WTC11 (cell line): ENCODE measurements around the gene ACKR3. TPM values are rescaled to one million over a fixed set of nuclear protein-coding genes. Genes with fewer than 3 reads are reported as not detected.

ENCODE experiments used
- ATAC-seq: fragments of 200-7000 bp; cut with Tn5 transposase; 2 replicates; pipeline ENCODE4 v1.10.0; 2021; ENCODE audit warnings: mild to moderate bottlenecking, moderate library complexity
- CTCF ChIA-PET: fragments of 300-600 bp; sonication (Branson Sonifier 250); formaldehyde crosslinking; loops from one replicate; lab custom pipeline; 2021; ENCODE audit warnings: antibody characterized with exemption; lab: Charles Lee
- POLR2A ChIA-PET: fragments of 350-600 bp; sonication (Branson Sonifier 250); formaldehyde crosslinking; loops from one replicate; lab custom pipeline; 2021; ENCODE audit warnings: antibody characterized with exemption; lab: Charles Lee
- DNase-seq: peaks from one replicate; pipeline ENCODE4 v3.0.0; 2021; ENCODE audit warnings: low spot score
- H3K27ac Mint-ChIP-seq: 2 replicates; pipeline ENCODE4 v1.8.0; 2021; ENCODE audit warnings: mixed read lengths
- H3K27me3 Mint-ChIP-seq: 2 replicates; pipeline ENCODE4 v1.8.0; 2021; ENCODE audit warnings: low read depth, mild to moderate bottlenecking, moderate library complexity, mixed read lengths
- H3K36me3 Mint-ChIP-seq: 2 replicates; pipeline ENCODE4 v1.8.0; 2021; ENCODE audit warnings: mixed read lengths
- H3K4me1 Mint-ChIP-seq: 2 replicates; pipeline ENCODE4 v1.8.0; 2022; ENCODE audit warnings: mixed read lengths
- H3K4me3 Mint-ChIP-seq: 2 replicates; pipeline ENCODE4 v1.8.0; 2021; ENCODE audit warnings: mild to moderate bottlenecking, moderate library complexity, mixed read lengths
- H3K9me3 Mint-ChIP-seq: 2 replicates; pipeline ENCODE4 v1.8.0; 2021; ENCODE audit warnings: mixed read lengths
- AR ChIP-seq: fragments of 250-450 bp; sonication (Bioruptor Pico); IDR thresholded peaks from 2 replicates; pipeline ENCODE4 v1.9.0; 2021; ENCODE audit warnings: mild to moderate bottlenecking
- CREB1 ChIP-seq: sonication (generic); formaldehyde crosslinking; IDR thresholded peaks from 2 replicates; pipeline ENCODE4 v1.8.0; 2023; ENCODE audit warnings: mild to moderate bottlenecking, missing genetic modification reagents
- CTCF ChIP-seq: fragments of 200-600 bp; IDR thresholded peaks from 2 replicates; pipeline ENCODE4 v1.8.0; 2022; ENCODE audit warnings: antibody characterized with exemption
- ELF4 ChIP-seq: sonication (generic); formaldehyde crosslinking; IDR thresholded peaks from 2 replicates; pipeline ENCODE4 v1.8.1; 2022; ENCODE audit warnings: low read depth, mild to moderate bottlenecking, moderate library complexity, missing genetic modification reagents
- GRHL2 ChIP-seq: fragments of 250-450 bp; sonication (Bioruptor Pico); IDR thresholded peaks from 2 replicates; pipeline ENCODE4 v1.8.0; 2022; ENCODE audit warnings: mild to moderate bottlenecking, moderate library complexity; ENCODE audit not compliant: insufficient replicate concordance, severe bottlenecking
- GTF2I ChIP-seq: fragments of 250-450 bp; sonication (Bioruptor Pico); conservative IDR thresholded peaks from 2 replicates; pipeline ENCODE4 v1.4.0; 2021; ENCODE audit warnings: mild to moderate bottlenecking
- HMGXB4 ChIP-seq: sonication (generic); formaldehyde crosslinking; IDR thresholded peaks from 2 replicates; pipeline ENCODE4 v1.8.1; 2023; ENCODE audit warnings: mild to moderate bottlenecking, moderate library complexity, missing genetic modification reagents
- JUN ChIP-seq: sonication (generic); formaldehyde crosslinking; IDR thresholded peaks from 2 replicates; pipeline ENCODE4 v1.8.0; 2023; ENCODE audit warnings: mild to moderate bottlenecking, missing genetic modification reagents
- MYBL2 ChIP-seq: sonication (generic); formaldehyde crosslinking; IDR thresholded peaks from 2 replicates; pipeline ENCODE4 v1.8.1; 2023; ENCODE audit warnings: mild to moderate bottlenecking, moderate library complexity, missing genetic modification reagents
- SMAD4 ChIP-seq: sonication (generic); formaldehyde crosslinking; IDR thresholded peaks from 2 replicates; pipeline ENCODE4 v1.8.0; 2022; ENCODE audit warnings: mild to moderate bottlenecking, missing genetic modification reagents
- SOX15 ChIP-seq: fragments of 250-450 bp; sonication (Bioruptor Pico); IDR thresholded peaks from 2 replicates; pipeline ENCODE4 v1.9.0; 2021; ENCODE audit warnings: mild to moderate bottlenecking
- STAT6 ChIP-seq: sonication (generic); formaldehyde crosslinking; conservative IDR thresholded peaks from 2 replicates; pipeline ENCODE4 v1.8.1; 2023; ENCODE audit warnings: mild to moderate bottlenecking, low read depth, missing genetic modification reagents, moderate library complexity
- TCF7 ChIP-seq: sonication (generic); formaldehyde crosslinking; IDR thresholded peaks from 2 replicates; pipeline ENCODE4 v1.8.0; 2022; ENCODE audit warnings: mild to moderate bottlenecking, low read depth, missing genetic modification reagents, moderate library complexity
- ZBTB43 ChIP-seq: sonication (generic); formaldehyde crosslinking; IDR thresholded peaks from 2 replicates; pipeline ENCODE4 v1.8.1; 2023; ENCODE audit warnings: mild to moderate bottlenecking, missing genetic modification reagents
- ZMAT4 ChIP-seq: fragments of 250-450 bp; sonication (Bioruptor Pico); IDR thresholded peaks from 2 replicates; pipeline ENCODE4 v1.9.0; 2021; ENCODE audit warnings: mild to moderate bottlenecking
- ZNF138 ChIP-seq: sonication (generic); formaldehyde crosslinking; conservative IDR thresholded peaks from 2 replicates; pipeline ENCODE4 v1.8.1; 2022; ENCODE audit warnings: mild to moderate bottlenecking, moderate library complexity, missing genetic modification reagents
- total RNA-seq: library from RNA; stranded (reverse); gene quantifications from 3 replicates; pipeline ENCODE4 v1.2.3, GENCODE V29; 2021

Gene ACKR3
- total RNA-seq, 1 experiment from 2014 or later, result 1.3 TPM

- no peaks in the 10 kb centered on the region for H3K4me1 Mint-ChIP-seq
- peaks cover 3% of the 10 kb centered on the region for H3K27me3 Mint-ChIP-seq
- ChIA-PET CTCF (interaction anchor here (0.8 kb wide), 1 partner anchor 59 kb away, joined by 4 read pairs; no protein-coding TSS in a partner anchor), POLR2A (no interaction called here)
- no peak overlapping the region for H3K4me3 Mint-ChIP-seq
- DNase-seq (no peak), ATAC-seq (peak; percentile 47; the same call in 1 of the 2 replicates)
- TF ChIP-seq CREB1 (CRISPR knock-in tag) (no peak), ZMAT4 (no peak), SMAD4 (CRISPR knock-in tag) (no peak), MYBL2 (no peak), JUN (no peak)
- no peaks in the 10 kb centered on the region for H3K9me3 Mint-ChIP-seq
- no peak overlapping the region for H3K27ac Mint-ChIP-seq
- no peaks in the 10 kb centered on the region for H3K36me3 Mint-ChIP-seq
Observed at GRCh38 chr2:236621786-236622185, 52.2 kb downstream of the ACKR3 start.

GRCh38 chr2:236622201-236622600 lies 52.6 kb downstream of the ACKR3 start:
- Mint-ChIP-seq H3K4me1 (no peaks in the 10 kb centered on the region), H3K36me3 (no peaks in the 10 kb centered on the region), H3K27me3 (peaks cover 3% of the 10 kb centered on the region), H3K4me3 (no peak overlapping the region), H3K9me3 (no peaks in the 10 kb centered on the region), H3K27ac (no peak overlapping the region)
- ChIA-PET CTCF (interaction anchor here (0.8 kb wide), 1 partner anchor 59 kb away, joined by 4 read pairs; no protein-coding TSS in a partner anchor), POLR2A (no interaction called here)
- DNase-seq, result no peak
- no peak for ATAC-seq
- TF ChIP-seq AR (CRISPR knock-in tag) (no peak), GRHL2 (no peak), TCF7 (CRISPR knock-in tag) (no peak), GTF2I (CRISPR knock-in tag) (no peak), ZNF138 (CRISPR knock-in tag) (no peak), SOX15 (CRISPR knock-in tag) (no peak), STAT6 (no peak), ELF4 (CRISPR knock-in tag) (no peak), CTCF (no peak), CREB1 (CRISPR knock-in tag) (no peak), ZBTB43 (CRISPR knock-in tag) (no peak), ZMAT4 (no peak), HMGXB4 (CRISPR knock-in tag) (no peak)
